Activated T-cell treated with anti-CD3 and anti-CD28 coated beads, Interleukin-2, amount 50 U/mL, for 4 hours (primary cell): ENCODE measurements around the gene SHMT1. TPM values are rescaled to one million over a fixed set of nuclear protein-coding genes. Genes with fewer than 3 reads are reported as not detected.
"Not testable (repeated sequence)": the region's sequence is repeated elsewhere in the genome, so short reads cannot be mapped to it uniquely, and the experiment has no call there.

Source experiments
- ATAC-seq, 2 donors: fragments of 200-7000 bp; cut with Tn5 transposase; one replicate each; pipeline ENCODE4 v1.10.0; 2021
- DNase-seq: peaks from one replicate; pipeline ENCODE4 v3.0.0-alpha.2; 2020
- H3K27me3 Mint-ChIP-seq: one replicate; pipeline ENCODE4 v1.8.0; 2021; ENCODE audit warnings: low read depth, mixed read lengths
- H3K36me3 Mint-ChIP-seq: one replicate; pipeline ENCODE4 v1.8.0; 2022; ENCODE audit warnings: mixed read lengths; ENCODE audit not compliant: insufficient read depth
- H3K4me1 Mint-ChIP-seq: one replicate; pipeline ENCODE4 v1.8.0; 2021; ENCODE audit warnings: low read depth, mixed read lengths
- H3K4me3 Mint-ChIP-seq: one replicate; pipeline ENCODE4 v1.8.0; 2021; ENCODE audit warnings: mild to moderate bottlenecking, moderate library complexity, mixed read lengths
- H3K9me3 Mint-ChIP-seq: one replicate; pipeline ENCODE4 v1.8.0; 2021; ENCODE audit warnings: mixed read lengths
- total RNA-seq, 3 donors: library from RNA; stranded (reverse); gene quantifications; one replicate each; pipeline ENCODE4 v1.2.1, GENCODE V29; 2021

SHMT1 gene
- total RNA-seq, 3 donors from 2014 or later, result 26.5 to 36.9 (median 29.7) TPM

GRCh38 chr17:18314059-18314730 lies 49.2 kb downstream of the SHMT1 start:
- DNase-seq, result peak; percentile 11
- Mint-ChIP-seq H3K4me1 (peaks cover 69% of the 10 kb centered on the region), H3K27me3 (no peaks in the 10 kb centered on the region), H3K9me3 (no peaks in the 10 kb centered on the region), H3K36me3 (peaks cover 25% of the 10 kb centered on the region), H3K4me3 (peak overlapping the region; percentile 94)
- ATAC-seq, result peak in 1 of 2 donors; percentile 9

GRCh38 chr17:18309202-18309601 lies 54.1 kb downstream of the SHMT1 start:
- ATAC-seq, result no peak
- Mint-ChIP-seq H3K27me3 (no peaks in the 10 kb centered on the region), H3K4me3 (no peak overlapping the region), H3K36me3 (peaks cover 21% of the 10 kb centered on the region), H3K4me1 (peaks cover 29% of the 10 kb centered on the region), H3K9me3 (no peaks in the 10 kb centered on the region)
- DNase-seq, result no peak

- not testable (repeated sequence) for ATAC-seq, H3K27me3 Mint-ChIP-seq, H3K4me3 Mint-ChIP-seq, DNase-seq, H3K4me1 Mint-ChIP-seq, H3K9me3 Mint-ChIP-seq
- H3K36me3 Mint-ChIP-seq, result peaks cover 30% of the 10 kb centered on the region
Observed at GRCh38 chr17:18303206-18303605, 60.1 kb downstream of the SHMT1 start.

GRCh38 chr17:18300725-18301480 lies 62.4 kb downstream of the SHMT1 start:
- no peaks in the 10 kb centered on the region for H3K27me3 Mint-ChIP-seq

GRCh38 chr17:18298061-18298460 lies 65.3 kb downstream of the SHMT1 start:
- ATAC-seq, H3K27me3 Mint-ChIP-seq, H3K9me3 Mint-ChIP-seq, H3K4me1 Mint-ChIP-seq, DNase-seq, H3K4me3 Mint-ChIP-seq: not testable (repeated sequence)
- peaks cover 28% of the 10 kb centered on the region for H3K36me3 Mint-ChIP-seq

More at GRCh38 chr17:18300725-18301480, 62.4 kb downstream of the SHMT1 start:
- DNase-seq, result no peak
- Mint-ChIP-seq H3K36me3 (peaks cover 32% of the 10 kb centered on the region), H3K4me1 (no peaks in the 10 kb centered on the region), H3K9me3 (no peaks in the 10 kb centered on the region), H3K4me3 (no peak overlapping the region)
- ATAC-seq, result no peak

- no peaks in the 10 kb centered on the region for H3K4me1 Mint-ChIP-seq
- no peak overlapping the region for H3K4me3 Mint-ChIP-seq
- H3K36me3 Mint-ChIP-seq, result peaks cover 32% of the 10 kb centered on the region
- H3K9me3 Mint-ChIP-seq, result no peaks in the 10 kb centered on the region
- H3K27me3 Mint-ChIP-seq, result no peaks in the 10 kb centered on the region
- ATAC-seq (no peak), DNase-seq (no peak)
Observed at GRCh38 chr17:18291718-18292540, 71.4 kb downstream of the SHMT1 start.

- no peak for ATAC-seq
- no peaks in the 10 kb centered on the region for H3K9me3 Mint-ChIP-seq
- no peaks in the 10 kb centered on the region for H3K4me1 Mint-ChIP-seq
- no peaks in the 10 kb centered on the region for H3K27me3 Mint-ChIP-seq
- no peak overlapping the region for H3K4me3 Mint-ChIP-seq
- peaks cover 45% of the 10 kb centered on the region for H3K36me3 Mint-ChIP-seq
- DNase-seq, result no peak
Observed at GRCh38 chr17:18285296-18285695, 78.1 kb downstream of the SHMT1 start.

GRCh38 chr17:18281788-18282187 lies 81.6 kb downstream of the SHMT1 start:
- no peak for DNase-seq
- no peak overlapping the region for H3K4me3 Mint-ChIP-seq
- no peaks in the 10 kb centered on the region for H3K4me1 Mint-ChIP-seq
- peaks cover 37% of the 10 kb centered on the region for H3K36me3 Mint-ChIP-seq
- no peaks in the 10 kb centered on the region for H3K27me3 Mint-ChIP-seq
- H3K9me3 Mint-ChIP-seq, result no peaks in the 10 kb centered on the region
- ATAC-seq, result no peak

GRCh38 chr17:18280766-18281371 lies 82.5 kb downstream of the SHMT1 start:
- H3K27me3 Mint-ChIP-seq, result no peaks in the 10 kb centered on the region
- DNase-seq (no peak), ATAC-seq (no peak)
- H3K36me3 Mint-ChIP-seq, result peaks cover 34% of the 10 kb centered on the region
- no peaks in the 10 kb centered on the region for H3K4me1 Mint-ChIP-seq
- no peak overlapping the region for H3K4me3 Mint-ChIP-seq
- H3K9me3 Mint-ChIP-seq, result no peaks in the 10 kb centered on the region

- no peak for ATAC-seq
- no peak overlapping the region for H3K4me3 Mint-ChIP-seq
- H3K9me3 Mint-ChIP-seq, result no peaks in the 10 kb centered on the region
- no peaks in the 10 kb centered on the region for H3K27me3 Mint-ChIP-seq
- no peak for DNase-seq
- H3K4me1 Mint-ChIP-seq, result no peaks in the 10 kb centered on the region
- peaks cover 34% of the 10 kb centered on the region for H3K36me3 Mint-ChIP-seq
Observed at GRCh38 chr17:18280249-18280648, 83.1 kb downstream of the SHMT1 start.

- Mint-ChIP-seq H3K36me3 (peaks cover 24% of the 10 kb centered on the region), H3K4me1 (no peaks in the 10 kb centered on the region), H3K9me3 (no peaks in the 10 kb centered on the region), H3K4me3 (no peak overlapping the region), H3K27me3 (no peaks in the 10 kb centered on the region)
- DNase-seq (no peak), ATAC-seq (no peak)
Observed at GRCh38 chr17:18278867-18279266, 84.5 kb downstream of the SHMT1 start.
